Measurements from ENCODE around the gene TAS1R3.
"Not testable (repeated sequence)": the region's sequence is repeated elsewhere in the genome, so short reads cannot be mapped to it uniquely, and the experiment has no call there.

The TAS1R3 gene

DNA sequence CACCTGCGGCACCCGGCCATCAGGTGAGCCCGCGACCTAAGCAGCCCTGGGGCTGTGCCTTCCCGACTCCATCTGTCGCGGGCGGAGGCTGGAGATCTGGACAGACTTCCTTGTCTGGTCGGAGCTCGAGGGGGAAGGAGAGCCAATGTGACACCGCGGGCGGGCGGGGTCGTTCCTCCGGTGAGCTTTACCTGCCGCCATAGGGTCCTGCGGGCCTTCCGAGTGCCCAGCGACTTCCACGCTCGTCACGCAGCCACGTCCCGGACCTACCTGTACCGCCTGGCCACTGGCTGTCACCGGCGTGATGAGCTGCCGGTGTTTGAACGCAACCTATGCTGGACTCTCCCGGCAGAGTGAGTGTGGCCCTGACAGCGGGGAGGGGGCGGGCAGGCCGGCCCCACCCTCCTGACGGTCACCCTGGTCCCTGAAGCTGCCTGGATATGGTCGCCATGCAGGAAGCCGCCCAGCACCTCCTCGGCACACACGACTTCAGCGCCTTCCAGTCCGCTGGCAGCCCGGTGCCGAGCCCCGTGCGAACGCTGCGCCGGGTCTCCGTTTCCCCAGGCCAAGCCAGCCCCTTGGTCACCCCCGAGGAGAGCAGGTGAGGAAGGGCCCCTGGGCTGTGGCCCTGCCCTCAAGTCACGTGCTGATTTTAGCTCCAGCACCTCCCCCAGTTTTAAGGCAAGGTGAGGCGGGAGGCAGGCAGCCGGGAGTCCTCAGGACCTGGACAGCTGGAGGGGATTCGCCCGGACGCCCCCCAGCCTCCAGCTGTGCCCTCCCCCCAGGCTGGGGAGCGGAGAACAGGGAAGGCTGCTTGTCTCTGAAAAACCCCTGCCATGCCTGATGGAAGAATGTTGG, 21.6 kb upstream of the TAS1R3 start:
- no peak for DNase-seq (ENCODE audit: low read depth)

- no peak for DNase-seq (ENCODE audit: low read depth)
Measured at GRCh38 chr1:1310109-1310385, 21.0 kb upstream of the TAS1R3 start.

DNA sequence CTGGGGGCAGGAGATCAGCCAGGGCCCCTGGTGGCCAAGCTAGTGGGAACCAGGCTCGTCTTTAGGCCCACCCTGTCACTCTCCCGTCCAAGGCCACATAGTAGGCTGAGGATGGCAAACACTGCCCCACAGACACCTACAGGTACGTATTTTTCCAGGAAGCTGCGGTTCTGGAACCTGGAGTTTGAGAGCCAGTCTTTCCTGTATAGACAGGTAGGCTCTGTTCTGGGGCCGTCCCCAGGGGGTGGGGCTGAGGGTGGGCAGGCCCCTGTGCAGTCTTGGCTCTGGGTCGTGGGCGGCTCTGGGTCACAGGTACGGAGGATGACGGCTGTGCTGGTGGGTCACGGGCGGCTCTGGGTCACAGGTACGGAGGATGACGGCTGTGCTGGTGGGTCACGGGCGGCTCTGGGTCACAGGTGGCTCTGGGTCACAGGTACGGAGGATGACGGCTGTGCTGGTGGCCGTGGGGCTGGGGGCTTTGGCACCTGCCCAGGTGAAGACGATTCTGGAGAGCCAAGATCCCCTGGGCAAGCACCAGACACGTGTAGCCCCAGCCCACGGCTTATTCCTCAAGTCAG, 20.5 kb upstream of the TAS1R3 start:
- DNase-seq (ENCODE audit: low read depth) = no peak

DNA sequence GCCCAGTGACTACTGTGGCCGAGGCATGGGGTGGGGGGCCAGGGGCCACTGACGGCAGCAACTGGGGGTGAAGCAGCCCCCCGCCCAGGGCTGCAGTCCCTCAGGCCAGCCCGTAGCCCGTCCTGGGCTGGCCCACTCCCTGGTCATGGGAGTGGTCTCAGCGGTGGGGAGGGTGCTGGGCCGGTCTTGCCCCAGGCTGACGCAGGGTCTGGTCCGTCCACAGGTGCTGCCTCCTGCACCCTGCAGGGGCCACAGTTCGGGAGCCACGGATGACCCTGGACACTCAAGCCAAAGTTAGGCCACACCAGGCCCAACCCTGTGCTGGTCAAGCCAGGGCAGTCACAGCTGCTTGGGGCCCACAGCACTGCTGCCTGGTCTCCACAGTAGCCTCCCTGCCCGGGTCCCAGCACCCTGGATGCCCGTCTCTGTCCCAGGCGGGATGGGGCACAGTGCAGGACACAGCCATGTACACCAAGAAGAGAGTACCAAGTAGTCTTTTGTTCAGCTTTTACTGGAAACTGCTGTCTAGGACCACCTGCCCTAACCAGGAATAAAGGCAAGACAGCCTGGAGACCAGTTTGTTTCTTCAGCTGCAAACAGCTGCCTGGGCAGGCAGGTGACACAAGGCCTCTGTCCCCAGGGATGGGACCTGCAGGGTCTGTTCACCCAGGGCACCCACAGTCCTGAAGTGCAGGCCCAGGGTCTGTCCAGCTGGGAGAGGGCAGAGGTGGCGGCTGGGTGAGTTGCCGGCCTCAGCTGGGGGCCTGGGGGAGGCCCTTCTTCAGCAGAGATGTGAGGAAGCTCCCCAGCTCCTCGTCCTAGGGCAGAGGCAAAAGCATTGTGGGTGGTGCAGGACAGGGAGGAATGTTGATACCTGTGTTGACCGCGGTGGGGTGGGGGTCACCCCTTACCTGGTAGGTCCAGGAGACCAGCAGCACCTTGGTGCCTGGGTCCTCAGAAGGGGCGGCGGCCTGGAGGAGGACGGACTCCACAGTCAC, 19.7 kb upstream of the TAS1R3 start:
- no peak for DNase-seq (ENCODE audit: low read depth)

DNA sequence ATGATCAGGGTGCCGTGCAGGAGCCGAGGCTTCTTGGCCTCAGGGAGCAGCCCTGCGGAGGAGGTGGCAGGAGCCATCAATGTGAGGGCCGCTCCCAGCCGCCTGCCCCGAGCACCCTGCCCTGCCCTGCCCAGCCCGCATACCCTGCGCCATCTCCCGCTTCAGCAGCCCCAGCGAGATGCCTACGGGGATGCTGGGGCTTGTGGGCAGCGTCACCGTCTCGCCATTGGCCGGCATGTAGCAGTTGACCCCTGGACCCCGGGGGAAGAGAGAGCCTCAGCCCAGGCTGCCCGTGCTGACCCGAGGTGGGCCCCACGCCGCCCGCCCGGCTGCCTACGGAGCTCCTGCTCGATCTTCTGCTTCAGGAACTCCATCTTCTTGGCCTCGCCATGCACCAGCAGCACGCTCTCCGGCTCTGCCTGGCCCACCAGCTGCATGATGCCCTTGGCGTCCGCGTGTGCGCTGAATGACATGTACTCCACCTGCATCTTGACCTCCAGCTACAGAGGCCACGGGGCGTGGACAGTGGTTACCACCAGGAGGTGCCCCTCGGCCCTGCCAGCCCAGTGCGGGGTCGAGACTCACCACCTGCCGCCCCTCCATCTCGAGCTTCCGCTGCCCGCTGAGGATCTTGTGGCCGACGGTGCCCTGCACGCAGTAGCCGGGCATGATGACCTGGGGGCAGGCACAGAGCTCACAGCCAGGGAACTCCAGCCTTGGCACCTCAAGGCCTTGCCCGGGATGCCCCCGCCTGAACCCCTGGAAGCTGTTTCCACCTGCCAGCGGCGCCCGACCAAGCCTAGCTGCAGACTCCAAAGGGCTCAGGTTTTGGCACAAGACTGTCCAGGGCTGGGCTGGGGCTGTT, 18.4 kb upstream of the TAS1R3 start:
- no peak for DNase-seq (ENCODE audit: low read depth)

GRCh38 chr1:1313500-1314236, 17.4 kb upstream of the TAS1R3 start:
- no peak for DNase-seq (ENCODE audit: low read depth)

DNA sequence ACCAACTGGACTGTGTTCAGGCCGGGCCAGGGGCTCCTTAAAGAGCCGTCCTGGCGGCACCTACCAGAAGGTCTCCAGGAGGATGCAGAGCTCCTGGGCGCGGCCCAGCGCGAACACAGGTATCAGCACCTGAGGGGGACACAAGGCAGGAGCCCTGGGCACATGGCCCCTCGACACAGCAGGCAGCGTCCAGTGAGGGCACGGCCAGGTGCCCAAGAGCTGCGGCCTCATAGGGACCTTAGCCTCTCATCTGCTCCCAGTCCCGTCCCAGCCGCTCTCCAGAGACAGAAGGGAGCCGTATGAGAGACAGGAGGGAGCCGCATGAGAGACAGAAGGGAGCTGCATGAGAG, 16.9 kb upstream of the TAS1R3 start:
- DNase-seq (ENCODE audit: low read depth) = no peak

DNA sequence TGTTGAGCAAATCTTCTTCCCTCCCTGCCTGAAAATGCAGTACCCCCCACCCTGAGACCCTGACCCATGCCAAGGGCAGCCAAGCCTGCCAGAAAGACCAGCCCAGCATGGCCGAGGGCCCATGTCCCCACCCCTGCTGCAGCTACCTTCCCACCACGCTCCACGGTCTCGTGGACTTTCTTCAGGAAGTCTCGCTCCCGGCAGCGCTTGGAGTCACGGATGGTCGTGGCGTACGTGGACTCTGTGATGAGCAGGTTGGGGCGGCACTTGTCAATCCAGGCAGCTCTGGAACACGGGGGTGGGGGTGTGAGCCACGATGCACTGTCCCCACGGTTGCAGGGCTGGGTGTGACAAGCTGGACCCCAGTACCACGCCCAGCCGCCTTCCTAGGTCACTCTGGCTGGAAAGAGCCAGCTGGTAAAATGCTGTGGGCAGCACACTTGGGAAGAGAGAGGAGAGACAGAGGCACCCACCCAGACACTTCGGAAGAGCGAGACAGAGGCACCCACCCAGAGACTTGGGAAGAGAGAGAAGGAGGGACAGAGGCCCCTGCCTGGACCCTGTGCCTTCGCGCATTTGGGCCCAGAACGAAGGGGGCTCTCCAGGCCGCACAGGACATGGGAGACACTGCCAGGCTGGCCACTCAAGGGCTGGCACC, 16.3 kb upstream of the TAS1R3 start:
- no peak for DNase-seq (ENCODE audit: low read depth)

DNA sequence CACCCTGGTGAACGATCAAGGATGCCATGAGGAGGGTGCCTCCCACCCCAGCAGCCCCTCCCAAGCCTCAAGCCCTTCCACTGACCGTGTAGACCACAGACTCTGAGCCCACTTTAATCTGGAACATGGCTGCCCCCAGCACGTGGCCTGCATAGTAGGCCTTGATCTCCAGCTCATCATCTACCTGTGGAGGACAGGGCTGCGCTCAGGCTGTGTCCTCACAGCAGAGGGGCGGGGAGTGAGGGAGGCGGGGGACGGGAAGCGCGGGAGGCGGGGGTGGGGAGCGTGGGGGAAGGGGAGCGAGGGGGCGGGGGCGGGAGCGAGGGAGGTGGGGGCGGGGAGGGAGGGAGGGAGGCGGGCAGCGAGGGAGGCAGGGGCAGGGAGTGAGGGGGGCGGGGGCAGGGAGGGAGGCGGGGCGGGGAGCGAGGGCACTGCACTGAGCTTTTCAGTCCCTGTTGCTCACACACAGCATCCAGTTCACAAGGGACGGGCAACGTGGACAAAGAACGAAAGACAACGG, 15.6 kb upstream of the TAS1R3 start:
- no peak for DNase-seq (ENCODE audit: low read depth)

DNA sequence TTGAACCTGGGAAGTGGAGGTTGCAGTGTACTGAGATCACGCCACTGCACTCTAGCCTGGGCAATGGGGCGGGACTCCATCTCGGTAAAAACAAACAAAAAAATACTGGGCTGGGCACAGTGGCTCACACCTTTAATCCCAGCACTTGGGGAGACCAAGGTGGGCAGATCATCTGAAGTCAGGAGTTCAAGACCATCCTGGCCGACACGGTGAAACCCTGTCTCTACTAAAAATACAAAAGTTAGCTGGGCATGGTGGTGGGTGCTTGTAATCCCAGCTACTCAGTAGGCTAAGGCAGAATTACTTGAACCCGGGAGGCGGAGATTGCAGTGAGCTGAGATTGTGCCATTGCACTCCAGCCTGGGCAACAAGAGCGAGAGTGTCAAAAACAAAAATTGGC, 14.9 kb upstream of the TAS1R3 start:
- DNase-seq (ENCODE audit: low read depth) = not testable (repeated sequence)

DNA sequence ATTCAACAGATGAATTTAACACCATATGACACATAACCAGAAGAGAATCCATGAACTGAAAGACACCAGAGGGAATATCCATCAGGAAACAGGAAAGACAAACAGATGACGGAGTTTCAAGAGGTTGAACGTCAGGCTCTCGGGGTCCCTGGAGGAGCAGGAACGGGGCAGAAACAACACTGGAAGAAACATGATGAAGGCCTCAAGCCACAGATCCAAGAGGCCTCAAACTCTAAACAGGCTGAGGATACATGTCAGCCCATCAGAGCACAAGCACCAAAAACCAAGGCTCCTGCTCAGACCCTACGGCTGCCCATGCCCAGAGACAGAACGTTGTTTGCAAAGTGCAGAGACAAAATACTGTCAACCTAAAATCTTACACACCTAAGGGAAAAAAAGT, 13.7 kb upstream of the TAS1R3 start:
- DNase-seq (ENCODE audit: low read depth) = no peak

DNA sequence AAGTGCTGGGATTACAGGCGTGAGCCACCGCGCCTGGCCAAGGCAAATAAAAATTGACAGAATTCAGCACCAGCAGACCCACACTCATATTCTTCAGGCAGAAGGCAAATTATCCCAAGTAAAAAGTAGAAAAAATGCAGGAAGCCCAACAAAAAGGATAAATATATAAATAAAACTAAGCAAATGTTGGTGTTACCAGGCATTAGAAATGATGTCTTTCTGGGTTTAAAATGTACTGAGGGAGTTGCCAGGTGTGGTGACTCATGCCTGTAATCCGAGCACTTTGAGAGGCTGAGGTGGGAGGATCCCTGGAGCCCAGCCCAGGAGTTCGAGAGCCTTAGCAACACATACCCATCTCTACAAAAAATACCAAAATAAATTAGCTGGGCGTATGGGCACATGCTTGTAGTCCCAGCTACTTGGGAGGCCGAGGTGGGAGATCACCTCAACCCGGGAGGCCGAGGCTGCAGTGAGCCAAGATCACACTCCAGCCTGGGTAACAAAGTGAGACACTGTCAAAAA, 12.9 kb upstream of the TAS1R3 start:
- DNase-seq (ENCODE audit: low read depth) = no peak

DNA sequence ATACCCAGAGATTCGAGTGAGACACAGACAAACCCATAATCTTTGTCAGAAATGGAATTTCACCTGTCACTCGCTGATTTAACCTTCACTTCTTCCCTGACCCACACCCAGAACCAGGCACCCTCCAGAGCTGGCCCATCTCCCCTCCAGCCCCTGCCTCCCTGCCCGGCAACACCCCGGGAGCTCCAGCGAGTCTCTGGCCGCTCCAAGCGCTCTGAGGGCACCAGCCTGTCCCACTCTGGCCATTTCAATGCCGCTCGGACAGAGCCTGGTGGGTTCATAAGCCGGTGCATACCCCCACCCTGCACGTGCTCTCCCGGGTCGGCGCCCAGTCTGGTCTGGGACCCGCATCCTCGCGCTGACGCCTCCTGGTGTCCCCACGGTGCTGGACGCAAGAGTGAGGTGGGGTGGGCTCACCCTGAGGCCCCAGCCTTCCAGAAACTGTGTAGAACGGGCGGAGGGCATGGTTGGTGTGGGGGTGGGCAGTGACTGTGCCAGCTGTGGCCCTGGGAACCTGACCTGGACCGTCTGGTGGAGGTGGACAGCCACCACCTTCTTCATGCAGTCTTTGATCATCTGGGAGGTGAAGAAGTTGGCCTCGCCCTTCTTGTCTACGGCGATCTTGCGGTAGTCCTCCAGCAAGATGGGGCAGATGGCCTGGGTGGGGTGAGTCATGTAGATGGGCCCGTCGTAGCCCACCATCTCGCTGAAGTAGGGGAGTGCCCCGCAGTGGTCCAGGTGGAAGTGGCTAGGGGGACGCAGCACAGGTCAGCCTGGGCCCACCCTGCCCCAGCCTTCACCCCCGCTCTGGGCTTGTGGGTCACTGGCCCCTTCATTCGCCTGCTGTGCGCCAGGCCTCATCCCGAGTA, 12.1 kb upstream of the TAS1R3 start:
- no peak for DNase-seq (ENCODE audit: low read depth)

DNA sequence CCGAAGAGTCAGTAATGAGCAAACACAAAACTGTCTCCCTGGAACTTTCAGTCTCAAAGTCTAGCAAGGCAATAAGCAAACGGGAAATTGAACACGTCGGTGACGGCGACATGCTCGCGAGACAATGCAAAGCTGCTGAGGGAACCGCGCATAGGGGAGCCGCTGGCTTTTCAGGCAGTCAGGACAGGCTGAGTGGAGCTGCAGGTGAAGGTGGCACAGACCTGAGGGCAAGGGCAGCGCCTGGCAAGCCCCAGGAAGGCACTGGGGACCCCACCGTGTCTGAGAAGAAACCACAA, 11.5 kb upstream of the TAS1R3 start:
- DNase-seq (ENCODE audit: low read depth) = no peak

- no peak for DNase-seq (ENCODE audit: low read depth)
Measured at GRCh38 chr1:1320666-1321448, 10.2 kb upstream of the TAS1R3 start.

DNA sequence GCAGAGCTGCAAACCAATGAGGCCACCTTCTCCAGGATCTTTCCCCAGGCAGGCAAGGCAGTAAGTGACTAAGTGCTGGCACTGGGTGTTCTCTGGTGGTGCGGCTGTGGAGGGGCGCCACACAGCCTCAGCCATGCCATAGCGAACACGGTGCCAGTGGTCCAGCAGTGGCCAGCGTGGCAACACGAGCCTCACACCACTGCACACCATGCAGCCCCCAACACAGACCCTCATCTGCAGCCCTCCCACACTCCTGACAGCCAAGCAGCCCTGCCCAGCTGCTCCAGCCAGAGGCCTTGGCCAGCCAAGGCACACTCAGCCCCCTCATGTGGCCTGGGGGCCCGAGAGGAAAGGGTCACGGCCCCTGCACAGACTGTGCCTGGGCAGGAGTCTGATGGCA, 9.6 kb upstream of the TAS1R3 start:
- DNase-seq (ENCODE audit: low read depth) = no peak

DNA sequence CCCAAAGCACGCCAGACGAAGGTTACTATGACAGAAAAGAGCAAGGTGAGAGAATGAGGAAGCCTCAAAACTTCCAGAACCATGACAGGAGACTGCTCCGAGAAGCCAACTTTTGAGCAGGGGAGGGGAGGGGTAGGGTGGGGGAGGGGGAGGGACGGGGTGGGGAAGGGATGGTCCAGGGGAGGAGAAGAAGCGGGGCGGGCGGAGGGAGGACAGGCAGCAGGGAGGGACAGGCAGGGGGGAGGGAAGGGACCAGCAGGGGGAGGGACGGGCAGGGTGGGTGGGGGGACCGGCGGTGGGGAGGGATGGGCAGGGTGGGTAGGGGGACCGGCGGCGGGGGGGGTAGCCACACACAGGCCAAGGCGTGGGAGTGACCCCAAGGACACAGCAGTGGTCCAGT, 8.7 kb upstream of the TAS1R3 start:
- DNase-seq (ENCODE audit: low read depth) = no peak

DNA sequence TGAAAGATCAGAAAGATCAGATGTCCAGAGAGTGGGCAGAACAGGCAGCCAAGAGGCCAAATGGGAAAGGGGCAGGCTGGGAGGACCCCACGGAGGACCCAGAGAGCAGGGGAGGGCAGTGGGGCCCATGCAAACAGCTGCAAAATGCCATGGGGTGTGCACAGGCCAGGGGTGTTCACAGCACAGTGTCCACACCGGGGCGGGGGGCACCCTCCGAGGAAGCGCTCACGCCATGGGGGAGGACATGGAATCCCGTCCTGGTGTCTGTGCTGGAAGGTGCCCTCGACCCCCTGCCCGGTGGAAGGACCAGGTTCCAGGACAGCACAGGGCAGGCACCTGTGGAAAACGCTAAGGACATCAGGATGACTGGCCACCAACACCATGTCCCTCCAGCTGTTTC, 8.1 kb upstream of the TAS1R3 start:
- no peak for DNase-seq (ENCODE audit: low read depth)

GRCh38 chr1:1324084-1324523, 7.0 kb upstream of the TAS1R3 start:
- no peak for DNase-seq (ENCODE audit: low read depth)

All from stimulated activated CD4-positive, alpha-beta T cell treated with anti-CD3 and anti-CD28 coated beads, Interleukin-2, amount 100 ng/mL, for 4 hours (primary cell).